HEK293 (cell line): ENCODE results near the gene MRTFA.
A peak's percentile ranks its signal among the peaks of the same experiment; 100 is the strongest.

ENCODE experiments used
- CTCF ChIA-PET: fragments of 350-600 bp; formaldehyde crosslinking; extraction: SDS; loops from one replicate; lab custom pipeline; 2021; ENCODE audit warnings: antibody characterized with exemption; lab: Yijun Ruan, JAX
- POLR2A ChIA-PET: fragments of 300-600 bp; formaldehyde crosslinking; extraction: SDS; loops from one replicate; lab custom pipeline; 2020; ENCODE audit warnings: antibody characterized with exemption, inconsistent platforms; lab: Yijun Ruan, JAX
- H3K27ac ChIP-seq: fragments of 200-500 bp; sonication (Bioruptor generic); 2 replicates; pipeline ENCODE4 v1.5.1; 2014; ENCODE audit warnings: low read depth, low read length, control low read depth, inconsistent platforms; ENCODE audit errors: extremely low read depth
- H3K36me3 ChIP-seq, 2 experiments: fragments of 200-500 bp in 1 of 2; sonication (Bioruptor generic) in 1 of 2; 1 replicate in 1 of 2; 2 replicates in 1 of 2; pipeline ENCODE4 v1.5.1; 2014 to 2017; ENCODE audit warnings: inconsistent platforms in 2 of 2, low read length in 2 of 2; ENCODE audit not compliant: control insufficient read depth in 2 of 2, insufficient read depth in 1 of 2
- H3K4me1 ChIP-seq: fragments of 200-500 bp; sonication (Bioruptor generic); 2 replicates; pipeline ENCODE4 v1.5.1; 2014; ENCODE audit warnings: mild to moderate bottlenecking, low read length, inconsistent platforms; ENCODE audit not compliant: control insufficient read depth, insufficient read depth
- H3K4me3 ChIP-seq: 2 replicates; pipeline ENCODE4 v1.5.1; 2011; ENCODE audit warnings: low read depth, mild to moderate bottlenecking, control low read depth, low read length, moderate library complexity
- H3K9me3 ChIP-seq: fragments of 200-500 bp; sonication (Bioruptor generic); 2 replicates; pipeline ENCODE4 v1.5.1; 2014; ENCODE audit warnings: low read depth, low read length, inconsistent platforms; ENCODE audit not compliant: control insufficient read depth, insufficient read depth
- IKZF3 ChIP-seq: fragments of 450-650 bp; IDR thresholded peaks from 2 replicates; pipeline ENCODE4 v1.5.0; 2018; ENCODE audit warnings: missing biosample characterization, mild to moderate bottlenecking, missing genetic modification characterization, moderate library complexity
- KLF1 ChIP-seq: fragments of 450-650 bp; formaldehyde crosslinking; IDR thresholded peaks from 2 replicates; pipeline ENCODE4 v1.5.1; 2016; ENCODE audit warnings: missing biosample characterization, missing genetic modification characterization
- ZNF223 ChIP-seq: fragments of 450-650 bp; formaldehyde crosslinking; IDR thresholded peaks from 2 replicates; pipeline ENCODE4 v1.5.1; 2016; ENCODE audit warnings: missing biosample characterization, missing genetic modification characterization
- ZNF292 ChIP-seq: fragments of 450-650 bp; formaldehyde crosslinking; IDR thresholded peaks from 2 replicates; pipeline ENCODE4 v1.5.1; 2016; ENCODE audit warnings: low read depth, missing biosample characterization, missing genetic modification characterization, borderline replicate concordance
- ZNF350 ChIP-seq: fragments of 450-650 bp; formaldehyde crosslinking; IDR thresholded peaks from 2 replicates; pipeline ENCODE4 v1.5.0; 2017; ENCODE audit warnings: missing biosample characterization, mild to moderate bottlenecking, missing genetic modification characterization
- ZNF660 ChIP-seq: fragments of 450-650 bp; IDR thresholded peaks from 2 replicates; pipeline ENCODE4 v1.5.1; 2018; ENCODE audit warnings: missing biosample characterization, mild to moderate bottlenecking, missing genetic modification characterization
- TF ChIP-seq, protein P1 (sequence below): fragments of 450-650 bp; formaldehyde crosslinking; IDR thresholded peaks from 2 replicates; pipeline ENCODE4 v1.5.1; 2016; ENCODE audit warnings: missing biosample characterization, missing genetic modification characterization

The MRTFA gene

DNA sequence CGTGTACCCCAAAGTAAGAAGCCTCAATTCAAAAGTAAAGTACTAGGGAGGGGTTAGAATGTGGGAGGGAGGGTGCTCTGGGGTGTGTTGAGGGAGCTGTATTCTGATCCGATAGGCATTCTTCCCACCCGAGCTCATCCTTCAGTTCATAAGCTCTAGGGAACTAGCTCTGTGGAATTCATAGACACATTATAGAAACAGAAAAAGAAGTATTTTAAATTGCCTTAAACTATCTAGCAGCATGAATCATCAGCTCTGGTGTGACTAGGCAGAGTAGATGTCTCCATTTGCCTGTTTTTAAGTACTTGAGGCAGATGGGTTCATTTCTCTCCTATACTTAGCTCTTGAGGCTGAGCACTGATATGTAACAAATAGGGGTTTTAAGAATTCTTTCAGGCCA is 273.5 kb downstream of the MRTFA start:
- Histone ChIP-seq H3K9me3 (no peaks in the 10 kb centered on the region), H3K4me3 (no peak overlapping the region), H3K27ac (no peak overlapping the region), H3K4me1 (no peaks in the 10 kb centered on the region), H3K36me3 (peaks cover 84 to 100% of the 10 kb centered on the region in 2 experiments)
- TF ChIP-seq ZNF223 (tag by site-specific recombination) = no peak
- TF ChIP-seq KLF1 (tag by site-specific recombination) = no peak
- peak; percentile 34; the same call in 1 of the 2 replicates for TF ChIP-seq ZNF660 (tag by site-specific recombination)
- no peak for TF ChIP-seq ZNF292 (tag by site-specific recombination)
- TF ChIP-seq ZNF350 (tag by site-specific recombination) = no peak
- ChIA-PET CTCF (interaction anchor here (1.3 kb wide), 1 partner anchor 15 kb away, joined by 4 read pairs; no protein-coding TSS in a partner anchor), POLR2A (interaction anchor here (0.6 to 1.2 kb wide), 2 partner anchors 10 to 18 kb away, joined by 3 to 4 read pairs; no protein-coding TSS in a partner anchor)

DNA sequence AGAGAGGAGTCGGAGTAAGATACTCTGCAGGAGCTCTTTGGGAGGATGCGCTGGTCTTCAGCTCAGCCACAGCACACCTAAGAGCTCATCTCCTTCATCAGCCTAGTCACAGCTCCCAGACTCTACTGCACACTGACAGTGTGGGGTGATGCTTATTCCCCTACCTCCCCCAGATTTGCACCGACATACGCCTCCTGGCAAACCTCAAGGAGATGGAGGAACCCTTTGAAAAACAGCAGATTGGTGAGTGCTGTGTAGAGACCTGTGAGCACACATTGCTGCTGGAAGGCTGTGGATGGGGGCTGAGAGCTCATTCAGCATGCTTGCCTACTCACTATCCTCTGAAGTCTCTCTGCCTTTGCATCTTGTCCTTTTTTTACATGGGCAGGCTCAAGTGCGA is 275.4 kb downstream of the MRTFA start:
- Histone ChIP-seq H3K4me1 (no peaks in the 10 kb centered on the region), H3K4me3 (no peak overlapping the region), H3K27ac (no peak overlapping the region), H3K36me3 (peaks cover 90 to 99% of the 10 kb centered on the region in 2 experiments), H3K9me3 (no peaks in the 10 kb centered on the region)
- CTCF ChIA-PET = interaction anchor here (0.6 to 1.5 kb wide), 2 partner anchors 13 to 112 kb away, joined by 3 to 6 read pairs; no protein-coding TSS in a partner anchor
- POLR2A ChIA-PET = interaction anchor here (1.2 kb wide), 1 partner anchor 8 kb away, joined by 3 read pairs; no protein-coding TSS in a partner anchor
- TF ChIP-seq, protein P1, sequence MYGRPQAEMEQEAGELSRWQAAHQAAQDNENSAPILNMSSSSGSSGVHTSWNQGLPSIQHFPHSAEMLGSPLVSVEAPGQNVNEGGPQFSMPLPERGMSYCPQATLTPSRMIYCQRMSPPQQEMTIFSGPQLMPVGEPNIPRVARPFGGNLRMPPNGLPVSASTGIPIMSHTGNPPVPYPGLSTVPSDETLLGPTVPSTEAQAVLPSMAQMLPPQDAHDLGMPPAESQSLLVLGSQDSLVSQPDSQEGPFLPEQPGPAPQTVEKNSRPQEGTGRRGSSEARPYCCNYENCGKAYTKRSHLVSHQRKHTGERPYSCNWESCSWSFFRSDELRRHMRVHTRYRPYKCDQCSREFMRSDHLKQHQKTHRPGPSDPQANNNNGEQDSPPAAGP (tag by site-specific recombination) = no peak
- no peak for TF ChIP-seq IKZF3
